HepG2 (cell line): Measurements from ENCODE around the gene PLIN4. TPM values are rescaled to one million over a fixed set of nuclear protein-coding genes. Genes with fewer than 3 reads are reported as not detected.

Experiments
- ATAC-seq: fragments of 200-7000 bp; cut with Tn5 transposase; 3 replicates; pipeline ENCODE4 v1.9.1; 2020; ENCODE audit warnings: mild to moderate bottlenecking, moderate library complexity
- BruUV-seq: library from RNA; stranded (reverse); fragments of 400-500 nt; replicated peaks from 2 replicates; lab custom pipeline; 2021; lab: Mats Ljungman, UMichigan
- CTCF ChIA-PET: fragments of 300-600 bp; formaldehyde crosslinking; extraction: SDS; loops from one replicate; lab custom pipeline; 2021; ENCODE audit warnings: low total read pairs, inconsistent platforms, low intra/inter-chr PET ratio; lab: Yijun Ruan, JAX
- POLR2A ChIA-PET: fragments of 350-600 bp; sonication (Branson Sonifier 250); formaldehyde crosslinking; loops from one replicate; lab custom pipeline; 2020; ENCODE audit warnings: antibody characterized with exemption, inconsistent platforms; lab: Yijun Ruan, JAX
- DNase-seq: peaks from one replicate; pipeline ENCODE4 v3.0.0-alpha.2; 2015; ENCODE audit warnings: low spot score
- FAIRE-seq: peaks from 3 replicates; lab custom pipeline; 2011; peaks lifted over from hg19 to GRCh38; lab: Jason Lieb, UNC
- H2AFZ ChIP-seq: one replicate; pipeline ENCODE4 v1.6.1; 2011; ENCODE audit warnings: low read length, inconsistent platforms
- H3K27ac ChIP-seq: fragments of 300-600 bp; 3 replicates; pipeline ENCODE4 v1.8.0; 2011; ENCODE audit warnings: mixed run types, mild to moderate bottlenecking, mixed read lengths, low read length, inconsistent platforms; ENCODE audit not compliant: insufficient read depth; ENCODE audit errors: extremely low read length
- H3K27me3 ChIP-seq, 2 experiments: fragments of 200-600 bp in 1 of 2; 2 replicates in 1 of 2; 3 replicates in 1 of 2; pipeline versions ENCODE4 v1.6.0 to v1.8.0; 2011; ENCODE audit warnings: low read length in 2 of 2, mild to moderate bottlenecking in 2 of 2, moderate library complexity in 2 of 2, inconsistent platforms in 1 of 2; ENCODE audit not compliant: insufficient read depth in 2 of 2, control insufficient read depth in 1 of 2
- H3K36me3 ChIP-seq, 2 experiments: fragments of 200-600 bp in 1 of 2; replicated peaks in 1 of 2; 2 replicates in 1 of 2; 3 replicates in 1 of 2; pipeline versions ENCODE4 v1.5.1 to v1.8.0; 2011; ENCODE audit warnings: low read length in 2 of 2, inconsistent platforms in 1 of 2; ENCODE audit not compliant: insufficient read depth in 2 of 2, control insufficient read depth in 1 of 2
- H3K4me1 ChIP-seq: 2 replicates; pipeline ENCODE4 v1.5.1; 2012; ENCODE audit warnings: low read length, inconsistent platforms; ENCODE audit not compliant: insufficient read depth
- H3K4me2 ChIP-seq: 2 replicates; pipeline ENCODE4 v1.6.0; 2011; ENCODE audit warnings: low read depth, low read length, inconsistent platforms
- H3K4me3 ChIP-seq, 3 experiments: fragments of 200-600 bp in 1 of 3; sonication (generic), shearing (Covaris generic) in 1 of 3; replicated peaks in 1 of 3; 2 replicates each; pipeline ENCODE4 v1.5.1; 2011 to 2016; ENCODE audit warnings: low read length in 3 of 3, inconsistent platforms in 2 of 3, low read depth in 2 of 3, mild to moderate bottlenecking in 2 of 3, control low read depth in 1 of 3, mixed read lengths in 1 of 3; ENCODE audit not compliant: insufficient read depth in 1 of 3
- H3K79me2 ChIP-seq: one replicate; pipeline ENCODE4 v1.6.1; 2011; ENCODE audit warnings: low read length, inconsistent platforms; ENCODE audit not compliant: insufficient read depth
- H3K9ac ChIP-seq: 2 replicates; pipeline ENCODE4 v1.6.0; 2011; ENCODE audit warnings: mild to moderate bottlenecking, low read depth, low read length, inconsistent platforms; ENCODE audit not compliant: insufficient read depth
- H3K9me3 ChIP-seq: 2 replicates; pipeline ENCODE4 v1.5.1; 2012; ENCODE audit warnings: mild to moderate bottlenecking, low read length
- H4K20me1 ChIP-seq: 2 replicates; pipeline ENCODE4 v1.6.0; 2011; ENCODE audit warnings: inconsistent platforms, mild to moderate bottlenecking, low read length, moderate library complexity; ENCODE audit not compliant: insufficient read depth
- CENPT ChIP-seq: sonication (generic); formaldehyde crosslinking; IDR thresholded peaks from 2 replicates; pipeline ENCODE4 v1.8.0; 2022; ENCODE audit warnings: low read depth, mild to moderate bottlenecking, moderate library complexity, missing genetic modification reagents
- CTCF ChIP-seq: sonication (generic); formaldehyde crosslinking; IDR thresholded peaks from 2 replicates; pipeline ENCODE4 v1.5.0; 2020; ENCODE audit warnings: mild to moderate bottlenecking, missing genetic modification reagents, moderate library complexity
- GLMP ChIP-seq: sonication (generic); formaldehyde crosslinking; IDR thresholded peaks from 2 replicates; pipeline ENCODE4 v1.9.0; 2021; ENCODE audit warnings: missing genetic modification reagents, mild to moderate bottlenecking, borderline replicate concordance
- HNRNPK ChIP-seq: fragments of 200-400 bp; formaldehyde crosslinking; IDR thresholded peaks from 2 replicates; pipeline ENCODE4 v1.6.1; 2018; ENCODE audit warnings: low read length, low read depth, moderate library complexity, mild to moderate bottlenecking; ENCODE audit not compliant: poor library complexity, severe bottlenecking
- MTA3 ChIP-seq: sonication (generic); formaldehyde crosslinking; IDR thresholded peaks from 2 replicates; pipeline ENCODE4 v1.4.0; 2020; ENCODE audit warnings: missing genetic modification reagents
- PRDM10 ChIP-seq: sonication (generic); formaldehyde crosslinking; IDR thresholded peaks from 2 replicates; pipeline ENCODE4 v1.4.0; 2020; ENCODE audit warnings: low read depth, missing genetic modification reagents
- SUZ12 ChIP-seq: fragments of 150-350 bp; IDR thresholded peaks from 2 replicates; pipeline ENCODE4 v1.6.1; 2014; ENCODE audit warnings: low read depth, low read length
- ZNF101 ChIP-seq: sonication (generic); formaldehyde crosslinking; IDR thresholded peaks from 2 replicates; pipeline ENCODE4 v1.4.0; 2020; ENCODE audit warnings: mild to moderate bottlenecking, low read depth, missing genetic modification reagents, borderline replicate concordance
- ZNF142 ChIP-seq: sonication (generic); formaldehyde crosslinking; IDR thresholded peaks from 2 replicates; pipeline ENCODE4 v1.4.0; 2020; ENCODE audit warnings: missing genetic modification reagents
- ZNF740 ChIP-seq: sonication (generic); formaldehyde crosslinking; IDR thresholded peaks from 2 replicates; pipeline ENCODE4 v1.4.0; 2020; ENCODE audit warnings: missing genetic modification reagents
- ZNF850 ChIP-seq: sonication (generic); formaldehyde crosslinking; conservative IDR thresholded peaks from 2 replicates; pipeline ENCODE4 v1.9.0; 2021; ENCODE audit warnings: mild to moderate bottlenecking, missing genetic modification reagents
- WGBS: methylation state at CpG from one replicate; pipeline ENCODE4 v1.1.6; 2017; ENCODE audit warnings: low lambda C conversion rate; 5-methylcytosine and 5-hydroxymethylcytosine counted together
- in situ Hi-C: cut with HindIII; loops from 2 replicates; pipeline ENCODE4 v1.10.0; 2017; ENCODE audit warnings: low pct_unique_long_range_greater_than_20kb; ENCODE audit not compliant: extremely low pct_ligation_motif_present
- intact Hi-C: fragments of 100-400 bp; cut with micrococcal nuclease; formaldehyde crosslinking; loops from one replicate; pipeline ENCODE4 v1.10.0; 2022; ENCODE audit not compliant: unreplicated experiment
- polyA plus RNA-seq, 8 experiments: library from polyadenylated mRNA; depleted of rRNA in 3 of 8; stranded (reverse) in 7 of 8; unstranded in 1 of 8; fragments of >200 nt; fragmentation: Illumina TruSeq in 4 of 8; extraction: Trizol in 4 of 8; gene quantifications; 2 replicates each; pipeline versions ENCODE4 v1.2.1 to v1.2.3, GENCODE V29; 2011 to 2016; ENCODE audit warnings: low read depth in 4 of 8, missing spikeins in 1 of 8, mixed read lengths in 1 of 8; ENCODE audit not compliant: insufficient read depth in 1 of 8
- total RNA-seq, 5 experiments: library from RNA; depleted of rRNA; stranded (reverse); fragments of >200 nt; fragmentation: Illumina TruSeq; extraction: Trizol; gene quantifications; 2 replicates each; pipeline ENCODE4 v1.2.3, GENCODE V29; 2016; ENCODE audit warnings: low read depth in 1 of 5

PLIN4 gene
- total and polyA plus RNA-seq, 2 of the 13 experiments (the other 11 are each of a cell fraction or from before 2014, with no cell fraction given) = 1.1 to 1.3 TPM

GRCh38 chr19:4499318-4499717 is 19.0 kb downstream of the PLIN4 start:
- intact Hi-C loops = no loop called here
- POLR2A ChIA-PET = interaction anchor here (1.4 kb wide), 1 partner anchor 19 kb away, joined by 3 read pairs; the partner anchor contains the start of gene PLIN4
- no peak for TF ChIP-seq CENPT (CRISPR knock-in tag)
- TF ChIP-seq GLMP (CRISPR knock-in tag) = no peak
- no peak for TF ChIP-seq HNRNPK
- TF ChIP-seq ZNF101 (CRISPR knock-in tag) = no peak
- no peak for TF ChIP-seq ZNF142
- no peak for TF ChIP-seq SUZ12
- no peak for TF ChIP-seq MTA3 (CRISPR knock-in tag)
- TF ChIP-seq CTCF (CRISPR knock-in tag) = no peak
- no peak for TF ChIP-seq PRDM10 (CRISPR knock-in tag)
- no peak for TF ChIP-seq ZNF850 (CRISPR knock-in tag)
- TF ChIP-seq ZNF740 (CRISPR knock-in tag) = no peak

More at GRCh38 chr19:4499318-4499717, 19.0 kb downstream of the PLIN4 start:
- no peak overlapping the region for H3K4me2 ChIP-seq
- FAIRE-seq (no peak), DNase-seq (no peak), ATAC-seq (no peak)
- in situ Hi-C loops = no loop called here
- WGBS = 98% methylated on average over 23 of the region's 23 CpGs
- no peak overlapping the region for H3K27ac ChIP-seq
- no peaks in the 10 kb centered on the region for H4K20me1 ChIP-seq
- no TSS peak for BruUV-seq
- CTCF ChIA-PET = no interaction called here
- no peak overlapping the region for H3K9ac ChIP-seq
- H3K36me3 ChIP-seq = peaks cover 17 to 47% of the 10 kb centered on the region in 2 experiments; a peak in 4 of 5 replicates
- H3K4me3 ChIP-seq = no peak overlapping the region
- H3K9me3 ChIP-seq = no peaks in the 10 kb centered on the region
- no peak overlapping the region for H2AFZ ChIP-seq
- H3K79me2 ChIP-seq = no peaks in the 10 kb centered on the region
- H3K4me1 ChIP-seq = no peaks in the 10 kb centered on the region
- H3K27me3 ChIP-seq = no peaks in the 10 kb centered on the region
